ENCODE data around the gene COPS7A. TPM values are rescaled to one million over a fixed set of nuclear protein-coding genes. Genes with fewer than 3 reads are reported as not detected.
"Not testable (repeated sequence)": the region's sequence is repeated elsewhere in the genome, so short reads cannot be mapped to it uniquely, and the experiment has no call there.

The COPS7A gene
- total and polyA plus RNA-seq, 7 donors: 48.6 to 69.3 (median 52.5) TPM

GRCh38 chr12:6736754-6737153, 12.9 kb downstream of the COPS7A start:
- 94 to 95% methylated on average over 5 of the region's 5 CpGs for WGBS, 2 donors
- TF ChIP-seq CTCF (IDR thresholded peaks at IDR 0.05): no peak
- no peak for TF ChIP-seq EP300 (IDR thresholded peaks at IDR 0.05)
- no peak overlapping the region for H3K27ac ChIP-seq
- no peak overlapping the region for H3K4me3 ChIP-seq
- no peak for DNase-seq
- peaks cover 0 to 10% (median 5%) of the 10 kb centered on the region in 4 donors for H3K4me1 ChIP-seq
- intact Hi-C loops (cut with DNase I): no loop called here
- H3K9me3 ChIP-seq: no peaks in the 10 kb centered on the region
- no peaks in the 10 kb centered on the region for H3K27me3 ChIP-seq
- peaks cover 0 to 16% (median 1%) of the 10 kb centered on the region in 4 donors for H3K36me3 ChIP-seq

GRCh38 chr12:6742080-6742479, 18.2 kb downstream of the COPS7A start:
- peaks cover 0 to 11% (median 2%) of the 10 kb centered on the region in 4 donors for H3K36me3 ChIP-seq
- DNase-seq; H3K4me1 ChIP-seq; H3K27me3 ChIP-seq; H3K27ac ChIP-seq; H3K4me3 ChIP-seq; H3K9me3 ChIP-seq; intact Hi-C loops (cut with DNase I): not testable (repeated sequence)
- 75 to 89% methylated on average over 12 of the region's 12 CpGs for WGBS, 2 donors

GRCh38 chr12:6742834-6743233, 19.0 kb downstream of the COPS7A start:
- intact Hi-C loops (cut with DNase I): no loop called here
- 73 to 86% methylated on average over 3 of the region's 3 CpGs for WGBS, 2 donors
- H3K27ac ChIP-seq: no peak overlapping the region

GRCh38 chr12:6743300-6743699, 19.5 kb downstream of the COPS7A start:
- H3K4me3 ChIP-seq; H3K27me3 ChIP-seq; DNase-seq; H3K27ac ChIP-seq; H3K9me3 ChIP-seq; H3K4me1 ChIP-seq; intact Hi-C loops (cut with DNase I): not testable (repeated sequence)
- WGBS, 2 donors: 37 to 63% methylated on average over 7 of the region's 7 CpGs
- H3K36me3 ChIP-seq: peaks cover 6 to 23% (median 12%) of the 10 kb centered on the region in 4 donors

More at GRCh38 chr12:6742834-6743233, 19.0 kb downstream of the COPS7A start:
- TF ChIP-seq CTCF (IDR thresholded peaks at IDR 0.05): no peak
- TF ChIP-seq POLR2A (IDR thresholded peaks at IDR 0.05): no peak
- no peak for TF ChIP-seq POLR2AphosphoS5 (IDR thresholded peaks at IDR 0.05)
- no peak for TF ChIP-seq EP300 (IDR thresholded peaks at IDR 0.05)
- Histone ChIP-seq H3K4me1 (no peaks in the 10 kb centered on the region), H3K9me3 (no peaks in the 10 kb centered on the region), H3K36me3 (peaks cover 1 to 18% (median 7%) of the 10 kb centered on the region in 4 donors), H3K4me3 (no peak overlapping the region), H3K27me3 (no peaks in the 10 kb centered on the region)
- no peak for DNase-seq

GRCh38 chr12:6745741-6746525, 22.1 kb downstream of the COPS7A start:
- 60 to 78% methylated on average over 13 of the region's 13 CpGs for WGBS, 2 donors
- no peaks in the 10 kb centered on the region for H3K9me3 ChIP-seq
- no peak for TF ChIP-seq POLR2A (IDR thresholded peaks at IDR 0.05)
- no peak for TF ChIP-seq CTCF (IDR thresholded peaks at IDR 0.05)
- TF ChIP-seq EP300 (IDR thresholded peaks at IDR 0.05): no peak
- no peak for TF ChIP-seq POLR2AphosphoS5 (IDR thresholded peaks at IDR 0.05)
- H3K27me3 ChIP-seq: no peaks in the 10 kb centered on the region
- no peak overlapping the region for H3K4me3 ChIP-seq
- peaks cover 0 to 3% (median 0%) of the 10 kb centered on the region in 4 donors for H3K4me1 ChIP-seq
- no peak for DNase-seq
- peaks cover 30 to 49% (median 38%) of the 10 kb centered on the region in 4 donors for H3K36me3 ChIP-seq
- H3K27ac ChIP-seq: peak overlapping the region in 1 of 4 donors; percentile 45
- intact Hi-C loops (cut with DNase I): no loop called here

GRCh38 chr12:6747216-6747615, 23.4 kb downstream of the COPS7A start:
- peaks cover 0 to 16% (median 10%) of the 10 kb centered on the region in 4 donors for H3K4me1 ChIP-seq
- intact Hi-C loops (cut with DNase I): no loop called here
- 79 to 86% methylated on average over 4 of the region's 4 CpGs for WGBS, 2 donors
- no peaks in the 10 kb centered on the region for H3K9me3 ChIP-seq
- DNase-seq: no peak
- TF ChIP-seq EP300 (IDR thresholded peaks at IDR 0.05) (no peak), POLR2AphosphoS5 (IDR thresholded peaks at IDR 0.05) (no peak), CTCF (IDR thresholded peaks at IDR 0.05) (no peak), POLR2A (IDR thresholded peaks at IDR 0.05) (no peak)
- H3K27me3 ChIP-seq: no peaks in the 10 kb centered on the region
- peaks cover 30 to 59% (median 47%) of the 10 kb centered on the region in 4 donors for H3K36me3 ChIP-seq
- no peak overlapping the region for H3K4me3 ChIP-seq
- H3K27ac ChIP-seq: no peak overlapping the region

Data from sigmoid colon (tissue), 7 donors.